ENCODE data around the gene OGFR. TPM values are rescaled to one million over a fixed set of nuclear protein-coding genes. Genes with fewer than 3 reads are reported as not detected.

OGFR gene
- polyA plus RNA-seq, 3 donors: 47.8 to 114 (median 79.3) TPM

DNA sequence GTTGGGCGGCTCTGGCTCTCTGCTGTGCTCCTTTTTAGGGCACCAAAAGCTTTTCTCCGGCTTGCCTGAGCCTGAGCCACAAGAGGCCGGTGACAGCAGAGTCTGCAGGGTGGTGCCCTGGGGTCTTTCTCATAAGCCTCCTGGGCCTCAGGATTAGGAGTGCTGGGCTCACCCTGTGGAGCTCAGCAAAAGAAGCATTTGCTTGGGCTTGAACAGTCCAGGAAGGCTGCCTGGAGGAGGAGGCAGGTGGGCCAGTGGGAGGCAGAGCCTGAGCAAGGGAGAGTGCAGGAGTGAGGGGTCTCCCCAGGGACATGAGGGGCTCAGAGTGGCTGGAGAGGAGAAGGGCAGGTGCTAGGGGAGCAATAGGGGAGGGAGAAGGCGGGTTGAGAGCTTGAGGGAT lies 41.2 kb upstream of the OGFR start:
- Histone ChIP-seq H3K27ac (ENCODE audit: low read depth in 1 of 2, low read length in 2 of 2) (no peak overlapping the region), H3K36me3 (replicated peaks in 1 of 2; ENCODE audit: control insufficient read depth in 1 of 2, insufficient read depth in 2 of 2, low read length in 2 of 2) (no peaks in the 10 kb centered on the region), H3K79me2 (ENCODE audit: insufficient read depth, low read length) (no peaks in the 10 kb centered on the region), H3K9me3 (replicated peaks in 1 of 2; ENCODE audit: control insufficient read depth in 1 of 2, insufficient read depth in 1 of 2, low read length in 2 of 2) (no peaks in the 10 kb centered on the region), H3K4me3 (replicated peaks in 1 of 3; ENCODE audit: low read depth in 2 of 3, low read length in 3 of 3) (no peak overlapping the region), H3K4me2 (replicated peaks; ENCODE audit: extremely low read depth, low read length, poor library complexity, severe bottlenecking) (no peak overlapping the region), H4K20me1 (ENCODE audit: insufficient read depth, low read length) (no peaks in the 10 kb centered on the region), H3K9ac (ENCODE audit: insufficient read depth, low read length, poor library complexity, severe bottlenecking) (no peak overlapping the region), H2AFZ (ENCODE audit: insufficient read depth, low read depth, low read length, poor library complexity, severe bottlenecking) (no peak overlapping the region), H3K4me1 (ENCODE audit: control insufficient read depth in 1 of 2, insufficient read depth in 2 of 2, low read length in 2 of 2) (peaks cover 5 to 12% of the 10 kb centered on the region in 2 donors), H3K27me3 (ENCODE audit: control insufficient read depth in 2 of 2, insufficient read depth in 2 of 2, low read length in 2 of 2) (no peaks in the 10 kb centered on the region)
- Mint-ChIP-seq H3K4me3 (no peak overlapping the region), H3K27ac (no peak overlapping the region), H3K27me3 (ENCODE audit: low read depth in 3 of 3) (peaks cover 2 to 18% (median 5%) of the 10 kb centered on the region in 3 donors), H3K36me3 (peaks cover 0 to 10% of the 10 kb centered on the region in 2 donors), H3K9me3 (peaks cover 0 to 4% (median 0%) of the 10 kb centered on the region in 7 donors), H3K4me1 (peaks cover 10% of the 10 kb centered on the region)
- 98% methylated on average over 4 of the region's 4 CpGs for WGBS (ENCODE audit: insufficient coverage)
- TF ChIP-seq, protein P1, sequence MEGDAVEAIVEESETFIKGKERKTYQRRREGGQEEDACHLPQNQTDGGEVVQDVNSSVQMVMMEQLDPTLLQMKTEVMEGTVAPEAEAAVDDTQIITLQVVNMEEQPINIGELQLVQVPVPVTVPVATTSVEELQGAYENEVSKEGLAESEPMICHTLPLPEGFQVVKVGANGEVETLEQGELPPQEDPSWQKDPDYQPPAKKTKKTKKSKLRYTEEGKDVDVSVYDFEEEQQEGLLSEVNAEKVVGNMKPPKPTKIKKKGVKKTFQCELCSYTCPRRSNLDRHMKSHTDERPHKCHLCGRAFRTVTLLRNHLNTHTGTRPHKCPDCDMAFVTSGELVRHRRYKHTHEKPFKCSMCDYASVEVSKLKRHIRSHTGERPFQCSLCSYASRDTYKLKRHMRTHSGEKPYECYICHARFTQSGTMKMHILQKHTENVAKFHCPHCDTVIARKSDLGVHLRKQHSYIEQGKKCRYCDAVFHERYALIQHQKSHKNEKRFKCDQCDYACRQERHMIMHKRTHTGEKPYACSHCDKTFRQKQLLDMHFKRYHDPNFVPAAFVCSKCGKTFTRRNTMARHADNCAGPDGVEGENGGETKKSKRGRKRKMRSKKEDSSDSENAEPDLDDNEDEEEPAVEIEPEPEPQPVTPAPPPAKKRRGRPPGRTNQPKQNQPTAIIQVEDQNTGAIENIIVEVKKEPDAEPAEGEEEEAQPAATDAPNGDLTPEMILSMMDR (IDR thresholded peaks at IDR 0.05): no peak
- no peak for DNase-seq
- intact Hi-C loops (cut with micrococcal nuclease): no loop called here

DNA sequence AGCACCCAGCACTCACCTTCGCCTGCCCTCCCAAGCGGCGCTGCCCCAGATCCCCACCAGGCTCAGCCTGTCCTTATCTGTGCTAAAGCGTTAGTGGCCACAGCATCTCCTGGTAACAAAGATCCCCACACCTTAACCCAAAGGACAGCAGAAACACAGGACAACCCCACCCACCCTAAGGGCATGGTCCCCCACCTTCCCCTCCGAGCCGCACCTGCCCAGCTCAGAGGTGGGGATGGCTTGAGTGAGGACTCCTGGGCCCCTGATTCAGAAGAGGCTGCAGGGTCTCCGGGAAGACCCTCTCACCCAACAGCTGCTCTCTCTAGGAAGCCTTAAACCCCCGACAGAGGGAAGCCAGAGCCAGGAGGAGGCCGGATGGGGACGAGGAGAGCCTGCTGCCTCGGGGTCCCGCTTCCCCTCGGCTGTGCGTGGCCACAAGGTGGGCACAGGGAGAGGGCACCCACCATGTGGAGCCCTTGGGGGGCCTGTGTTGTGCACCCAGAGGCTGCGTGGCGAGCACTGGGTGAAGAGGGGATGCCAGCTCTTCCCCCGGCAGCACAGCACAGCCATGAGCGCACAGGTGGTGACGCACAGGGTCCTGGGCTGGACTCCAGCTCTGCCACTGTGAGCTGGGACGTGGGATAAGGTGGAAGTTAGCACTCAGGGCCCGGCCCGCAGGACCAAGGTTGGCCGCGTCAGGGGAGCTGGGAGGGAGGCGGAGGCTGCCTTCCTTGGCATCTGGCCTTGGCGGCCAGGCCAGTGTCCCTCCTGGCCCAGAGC lies 40.3 kb upstream of the OGFR start:
- H3K27ac Mint-ChIP-seq: no peak overlapping the region
- Histone ChIP-seq H3K4me1 (ENCODE audit: control insufficient read depth in 1 of 2, insufficient read depth in 2 of 2, low read length in 2 of 2) (peaks cover 5 to 12% of the 10 kb centered on the region in 2 donors), H3K9me3 (replicated peaks in 1 of 2; ENCODE audit: control insufficient read depth in 1 of 2, insufficient read depth in 1 of 2, low read length in 2 of 2) (no peaks in the 10 kb centered on the region), H3K4me3 (replicated peaks in 1 of 3; ENCODE audit: low read depth in 2 of 3, low read length in 3 of 3) (no peak overlapping the region), H2AFZ (ENCODE audit: insufficient read depth, low read depth, low read length, poor library complexity, severe bottlenecking) (no peak overlapping the region), H3K4me2 (replicated peaks; ENCODE audit: extremely low read depth, low read length, poor library complexity, severe bottlenecking) (no peak overlapping the region), H3K36me3 (replicated peaks in 1 of 2; ENCODE audit: control insufficient read depth in 1 of 2, insufficient read depth in 2 of 2, low read length in 2 of 2) (no peaks in the 10 kb centered on the region), H4K20me1 (ENCODE audit: insufficient read depth, low read length) (no peaks in the 10 kb centered on the region), H3K9ac (ENCODE audit: insufficient read depth, low read length, poor library complexity, severe bottlenecking) (no peak overlapping the region), H3K79me2 (ENCODE audit: insufficient read depth, low read length) (no peaks in the 10 kb centered on the region), H3K27ac (ENCODE audit: low read depth in 1 of 2, low read length in 2 of 2) (no peak overlapping the region), H3K27me3 (ENCODE audit: control insufficient read depth in 2 of 2, insufficient read depth in 2 of 2, low read length in 2 of 2) (no peaks in the 10 kb centered on the region)
- peaks cover 10% of the 10 kb centered on the region for H3K4me1 Mint-ChIP-seq
- intact Hi-C loops (cut with micrococcal nuclease): no loop called here
- WGBS (ENCODE audit: insufficient coverage): 95% methylated on average over 21 of the region's 26 CpGs
- H3K9me3 Mint-ChIP-seq: peaks cover 0 to 4% (median 0%) of the 10 kb centered on the region in 7 donors
- no peak overlapping the region for H3K4me3 Mint-ChIP-seq
- H3K27me3 Mint-ChIP-seq (ENCODE audit: low read depth in 3 of 3): peaks cover 2 to 18% (median 5%) of the 10 kb centered on the region in 3 donors
- no peak for DNase-seq
- TF ChIP-seq, protein P1 (IDR thresholded peaks at IDR 0.05): no peak
- peaks cover 0 to 4% of the 10 kb centered on the region in 2 donors for H3K36me3 Mint-ChIP-seq
